IPS-NIHi11 (cell line): ENCODE measurements around the gene FUT8.

Source experiments
- DNase-seq: peaks from one replicate; pipeline ENCODE4 v3.0.0; 2012; ENCODE audit warnings: mixed read lengths, low spot score

Gene FUT8

DNA sequence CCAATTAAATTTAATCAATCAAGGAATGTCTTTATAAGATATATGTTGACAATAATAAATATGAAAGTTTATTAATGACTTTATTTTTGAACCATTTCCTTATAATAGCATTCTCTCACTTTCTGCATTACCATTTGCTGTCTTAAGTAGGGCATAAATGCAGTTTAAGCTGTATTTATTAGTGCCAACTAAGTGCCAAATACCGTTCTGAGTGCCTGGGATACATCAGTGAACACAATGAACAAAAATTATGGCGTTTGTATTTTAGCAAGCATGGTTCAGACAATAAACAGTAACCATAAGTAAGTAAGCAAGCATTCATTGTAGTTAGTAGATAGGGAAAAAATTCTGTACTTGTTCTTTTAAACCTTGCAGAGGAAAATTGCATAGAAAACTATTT lies 145.8 kb downstream of the FUT8 start:
- DNase-seq, result no peak

DNA sequence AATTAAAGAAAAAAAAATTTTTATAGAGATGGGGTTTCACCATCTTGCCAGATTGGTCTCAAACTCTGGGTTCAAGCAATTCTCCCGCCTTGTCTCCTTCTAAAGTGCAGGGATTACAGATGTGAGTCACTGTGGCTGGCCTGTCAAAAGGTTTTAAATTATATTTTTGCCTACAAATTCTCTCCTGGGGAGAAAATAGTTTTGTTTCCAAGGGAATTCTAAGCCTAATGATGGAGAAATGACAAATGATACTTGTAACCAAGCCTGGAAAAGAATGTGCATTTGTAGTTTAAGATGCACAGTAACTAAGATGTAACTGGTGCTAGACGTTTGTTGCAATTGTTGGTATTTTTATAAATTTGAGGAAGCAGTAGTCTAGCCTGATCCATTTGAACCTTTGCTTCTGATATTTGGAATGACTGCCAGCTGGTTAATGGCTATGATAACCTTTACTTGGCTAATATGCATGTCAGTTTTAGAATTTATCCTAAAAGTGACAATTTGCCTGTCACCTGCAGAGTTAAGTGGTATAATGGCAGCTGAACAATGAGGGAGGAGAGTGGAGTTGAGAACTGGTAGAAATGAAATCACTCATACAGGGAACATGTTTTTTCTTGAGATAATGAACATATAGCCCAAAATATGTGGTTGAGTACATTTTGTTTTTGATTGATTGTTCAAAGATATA lies 148.0 kb downstream of the FUT8 start:
- DNase-seq, result no peak

DNA sequence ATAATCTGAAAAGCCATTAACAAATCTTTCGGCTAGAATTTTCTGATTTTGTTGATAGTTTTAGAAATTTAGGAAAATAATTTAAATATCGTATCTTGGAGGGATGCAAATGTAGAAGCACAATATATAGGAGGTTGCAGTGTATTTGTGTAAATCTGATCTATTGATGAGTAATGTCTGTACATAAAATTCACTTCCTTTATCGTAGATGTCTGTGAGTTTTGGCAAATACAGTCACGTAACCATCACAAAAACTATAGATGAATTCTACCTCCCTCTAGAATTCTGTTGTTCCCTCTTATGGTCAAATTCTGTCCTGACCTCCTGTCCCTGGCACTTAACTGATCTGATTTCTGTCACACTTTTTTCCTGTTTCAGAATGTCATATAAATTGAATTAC lies 151.8 kb downstream of the FUT8 start:
- DNase-seq, result no peak

DNA sequence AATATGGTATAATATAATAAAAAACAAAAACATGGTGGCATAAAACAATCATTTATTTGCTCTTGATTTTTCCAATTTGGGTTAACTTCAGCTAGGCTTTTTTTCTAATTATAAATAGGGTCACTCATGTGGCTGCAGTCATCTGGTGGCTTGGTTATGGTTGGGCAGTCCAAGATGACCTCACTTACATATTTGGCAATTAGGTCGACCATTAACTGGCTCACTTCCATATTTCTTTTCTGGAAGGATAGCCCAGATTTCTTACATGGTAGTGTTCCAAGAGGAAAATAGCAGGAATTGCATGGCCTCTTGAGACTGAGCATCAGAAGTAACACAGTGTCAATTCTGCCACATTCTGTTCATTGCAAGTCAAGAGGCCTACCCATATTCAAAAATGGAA lies 153.4 kb downstream of the FUT8 start:
- DNase-seq, result no peak

DNA sequence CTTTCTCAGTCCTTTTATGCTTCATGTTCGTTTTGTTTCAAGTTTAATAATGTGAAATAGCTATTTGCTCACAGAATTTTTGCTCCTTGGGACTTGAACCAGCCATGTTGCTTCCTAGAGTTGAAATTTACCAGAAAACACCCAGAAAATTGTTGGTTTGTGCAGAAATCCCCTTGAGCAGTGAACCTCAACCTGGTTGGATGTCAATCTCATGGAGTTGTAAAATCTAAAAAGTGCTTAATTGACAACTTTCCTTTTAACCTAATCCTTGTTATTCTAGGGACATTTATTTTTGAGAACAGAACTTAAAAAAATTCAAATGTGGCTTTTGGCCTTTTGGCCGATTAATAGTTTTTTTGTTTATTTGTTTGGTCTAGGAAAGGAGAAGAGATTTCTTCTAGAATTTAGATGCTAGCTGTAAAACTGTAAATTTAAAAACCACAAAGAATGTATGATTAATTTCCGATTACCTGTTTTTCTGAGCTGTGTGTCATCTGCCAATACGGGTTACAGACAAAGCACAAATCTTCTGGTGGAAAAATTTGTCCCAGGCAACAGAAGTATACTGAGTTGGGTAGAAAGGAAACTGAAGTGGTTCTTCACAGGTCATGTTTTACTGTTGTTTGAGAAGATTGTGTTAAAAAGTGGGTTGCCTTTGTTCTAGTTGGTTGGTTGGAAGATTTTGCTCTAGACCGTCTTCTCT lies 154.4 kb downstream of the FUT8 start:
- DNase-seq, result no peak

DNA sequence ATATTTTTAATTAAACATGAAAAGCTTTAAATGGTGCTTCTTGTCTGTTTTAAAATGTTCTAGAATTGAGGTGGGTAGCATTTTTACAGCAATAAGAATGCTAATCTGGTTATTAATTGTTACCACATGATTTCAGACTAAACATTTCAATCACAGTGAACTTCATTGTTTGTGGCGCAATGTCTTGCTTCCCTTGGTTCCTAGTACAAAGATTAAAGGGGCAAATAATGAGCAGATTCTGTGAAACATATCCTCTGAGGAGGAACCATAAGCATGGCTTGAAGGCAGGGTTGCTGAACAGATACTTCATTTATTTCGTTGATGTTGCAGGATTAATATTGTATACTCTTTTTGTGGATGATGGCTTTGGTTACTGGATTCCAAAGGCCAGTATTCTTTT lies 162.1 kb downstream of the FUT8 start:
- no peak for DNase-seq

DNA sequence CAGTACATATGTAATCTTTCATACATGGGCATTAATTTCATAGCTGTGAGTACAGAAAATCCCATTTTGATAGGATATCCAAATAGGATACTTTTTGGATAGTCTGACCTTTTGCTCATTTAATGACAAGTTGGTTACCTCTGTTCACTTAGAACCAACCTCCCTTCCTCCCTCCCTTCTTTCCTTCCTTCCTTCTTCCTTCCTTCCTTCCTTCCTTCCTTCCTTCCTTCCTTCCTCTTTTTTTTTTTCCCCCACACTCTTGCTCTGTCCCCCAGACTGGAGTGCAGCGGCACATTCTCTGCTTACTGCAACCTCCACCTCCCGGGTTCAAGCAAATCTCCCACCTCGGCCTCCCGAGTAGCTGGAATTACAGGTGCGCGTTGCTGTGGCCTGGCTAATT lies 162.9 kb downstream of the FUT8 start:
- no peak for DNase-seq

DNA sequence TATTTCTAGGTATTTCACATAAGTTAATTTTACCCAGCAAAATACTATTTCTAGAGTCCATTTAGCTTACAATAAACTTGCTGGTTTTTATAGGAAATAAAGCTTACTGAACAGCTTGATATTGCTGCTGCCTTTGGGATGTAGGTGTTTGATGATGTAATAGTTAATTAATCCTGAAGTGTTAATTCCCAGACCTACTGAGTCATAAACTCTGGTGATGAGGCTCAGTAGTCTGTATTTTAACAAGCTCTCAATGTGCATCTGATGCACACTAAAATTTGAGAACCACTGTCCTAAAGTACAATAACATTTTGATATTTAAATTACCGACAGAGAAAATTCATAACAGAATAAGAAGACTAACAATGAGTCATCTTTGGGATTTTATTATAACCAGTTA lies 168.4 kb downstream of the FUT8 start:
- DNase-seq, result no peak

DNA sequence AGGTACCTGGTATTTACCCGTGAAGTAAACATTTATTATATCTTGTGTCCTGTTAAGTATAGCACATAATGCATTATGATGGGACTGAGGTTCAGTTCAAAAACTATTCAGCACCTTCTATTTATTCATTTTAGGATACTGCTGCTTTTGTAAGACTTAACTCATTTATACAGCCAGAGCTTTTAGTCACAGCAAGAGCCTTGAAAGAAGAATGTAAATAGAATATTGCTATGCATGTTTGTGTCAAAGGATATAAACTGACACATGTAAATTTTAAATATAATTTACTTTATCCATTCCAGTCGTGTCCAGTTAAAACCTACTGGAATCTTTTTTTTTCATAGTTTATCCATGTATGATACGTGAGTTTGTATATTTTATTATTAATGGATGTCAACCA lies 168.8 kb downstream of the FUT8 start:
- DNase-seq, result no peak

DNA sequence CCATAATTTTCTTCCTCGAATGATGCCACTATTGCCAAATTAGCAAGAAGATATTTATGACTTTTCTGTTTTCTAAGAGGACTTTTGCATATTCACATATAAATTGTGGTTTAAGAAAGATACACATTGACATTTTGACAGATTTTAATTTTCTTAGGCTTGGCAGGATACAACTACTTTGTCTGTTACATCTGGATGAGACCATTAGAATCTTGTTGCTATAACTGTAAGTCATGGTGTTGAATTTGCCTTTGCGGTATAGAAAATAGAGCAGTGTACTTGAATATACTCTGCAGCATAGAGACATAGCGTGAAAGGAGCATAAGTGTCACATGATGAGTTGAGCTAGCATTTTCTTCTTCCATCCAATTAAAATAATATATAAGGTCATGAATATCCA lies 169.3 kb downstream of the FUT8 start:
- no peak for DNase-seq

DNA sequence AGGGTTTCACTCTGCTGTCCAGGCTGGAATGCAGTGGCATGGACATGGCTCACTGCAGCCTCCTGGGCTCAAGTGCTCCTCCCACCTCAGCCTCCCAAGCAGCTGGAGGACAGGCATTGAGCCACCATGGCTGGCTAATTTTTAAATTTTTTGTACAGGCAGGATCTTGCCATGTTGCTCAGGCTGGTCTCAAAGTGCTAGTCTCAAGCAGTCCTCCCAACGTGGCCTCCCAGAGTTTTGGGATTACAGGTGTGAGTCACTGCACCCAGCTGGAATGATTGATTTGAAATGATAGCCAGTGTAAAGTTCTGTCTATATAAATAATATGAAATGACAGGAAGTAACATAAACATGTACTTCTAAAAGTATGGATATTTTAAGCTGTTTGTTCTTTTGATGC lies 172.7 kb downstream of the FUT8 start:
- no peak for DNase-seq

DNA sequence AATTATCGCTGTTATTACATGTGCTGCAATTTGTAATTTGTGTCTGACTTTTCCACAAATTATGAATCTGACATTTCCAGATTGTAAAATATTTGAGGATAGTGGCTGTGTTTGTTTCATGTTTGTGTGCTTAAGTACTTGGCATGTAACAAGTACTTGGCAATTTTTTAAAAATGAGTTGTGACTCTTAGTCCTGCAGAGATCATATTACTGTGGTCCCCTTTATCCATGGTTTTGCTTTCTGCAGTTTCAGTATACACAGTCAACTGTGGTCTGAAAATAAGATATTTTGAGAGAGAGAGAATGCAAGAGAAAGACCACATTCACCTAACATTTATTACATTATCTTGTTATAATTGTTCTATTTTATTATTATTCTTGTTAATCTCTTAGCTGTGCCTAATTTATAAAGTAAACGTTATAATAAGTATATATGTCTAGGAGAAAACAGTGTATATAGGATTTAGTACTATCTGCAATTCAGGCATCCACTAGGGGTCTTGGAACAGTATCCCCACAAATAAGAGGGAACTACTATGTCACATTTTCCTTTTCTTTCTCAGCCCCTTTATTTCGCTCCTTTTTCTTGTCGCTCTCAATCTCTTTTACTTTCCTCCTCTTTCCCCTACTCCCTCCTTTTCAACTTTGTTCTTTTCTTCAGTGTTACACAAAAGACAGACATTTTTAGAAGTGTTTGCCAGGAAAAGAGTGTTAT lies 176.1 kb downstream of the FUT8 start:
- DNase-seq, result no peak

DNA sequence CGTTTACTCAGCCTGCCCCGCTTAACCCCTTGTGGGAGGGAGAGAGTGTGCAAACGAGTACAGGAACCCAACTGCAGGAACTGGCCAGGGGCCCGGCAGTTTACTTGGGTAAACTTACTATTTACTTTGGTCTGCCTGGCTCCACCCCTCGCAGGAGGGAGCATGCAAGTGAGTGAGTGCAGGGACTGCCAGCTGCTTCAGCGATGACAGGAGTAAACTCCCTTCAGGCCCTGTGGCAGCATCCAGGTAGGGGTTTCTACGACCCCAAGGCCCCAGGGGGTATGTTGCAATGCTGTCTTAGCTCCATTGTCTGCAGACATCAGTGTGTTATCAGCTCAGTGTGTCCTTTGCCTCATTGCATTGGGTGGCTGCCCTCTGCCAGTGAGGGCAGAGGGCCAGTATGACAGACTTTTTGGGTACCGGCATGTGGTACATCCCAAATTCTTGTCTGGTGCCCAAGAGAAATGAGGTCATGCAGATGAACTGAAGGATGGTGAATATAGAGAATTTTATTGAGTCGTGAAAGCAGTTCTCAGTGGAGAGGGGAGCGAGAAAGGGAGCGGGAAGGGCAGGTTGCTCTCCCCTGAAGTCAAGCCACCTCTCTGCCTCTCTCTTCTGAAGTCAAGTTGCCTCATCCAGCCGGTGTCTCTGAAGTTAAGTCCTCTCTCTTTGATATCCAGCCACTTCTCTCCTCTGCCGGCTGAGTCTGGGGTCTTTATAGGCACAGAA lies 181.8 kb downstream of the FUT8 start:
- peak; percentile 38 for DNase-seq

DNA sequence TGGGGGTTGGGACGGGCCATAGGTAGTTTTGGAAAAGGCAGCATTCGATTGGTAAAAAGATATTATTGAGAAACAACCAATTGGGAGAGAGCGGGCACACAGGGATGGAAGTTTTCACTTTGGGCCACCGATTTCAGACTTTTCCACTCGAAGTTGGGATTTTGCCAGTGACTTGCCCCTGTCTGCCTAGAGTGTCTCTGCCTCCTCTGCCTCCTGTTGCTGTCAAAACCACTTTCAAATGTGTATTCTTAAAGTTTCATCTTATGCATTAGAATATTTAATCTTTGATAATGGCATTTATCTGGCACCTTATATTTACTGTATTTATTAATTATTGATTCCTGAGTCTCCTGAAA lies 182.3 kb downstream of the FUT8 start:
- DNase-seq, result no peak

DNA sequence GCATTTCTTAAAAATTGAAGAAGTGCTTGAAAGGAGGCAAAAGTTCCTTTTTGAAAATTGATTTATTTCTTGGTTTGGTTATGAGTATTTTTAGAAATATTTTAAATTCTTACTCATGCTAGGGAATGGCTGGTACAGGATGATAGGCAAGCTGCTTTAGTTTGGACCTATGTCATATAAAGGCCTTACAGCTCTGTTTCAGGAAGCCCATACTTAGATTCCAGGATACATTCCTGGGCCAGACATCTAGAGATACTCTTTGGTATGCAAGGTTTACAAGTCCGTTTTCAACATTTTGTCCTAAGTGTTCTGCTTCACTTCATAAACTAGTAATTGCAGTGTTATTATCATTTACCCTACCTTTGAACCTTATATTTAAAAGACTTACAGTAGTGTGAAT lies 186.8 kb downstream of the FUT8 start:
- no peak for DNase-seq

DNA sequence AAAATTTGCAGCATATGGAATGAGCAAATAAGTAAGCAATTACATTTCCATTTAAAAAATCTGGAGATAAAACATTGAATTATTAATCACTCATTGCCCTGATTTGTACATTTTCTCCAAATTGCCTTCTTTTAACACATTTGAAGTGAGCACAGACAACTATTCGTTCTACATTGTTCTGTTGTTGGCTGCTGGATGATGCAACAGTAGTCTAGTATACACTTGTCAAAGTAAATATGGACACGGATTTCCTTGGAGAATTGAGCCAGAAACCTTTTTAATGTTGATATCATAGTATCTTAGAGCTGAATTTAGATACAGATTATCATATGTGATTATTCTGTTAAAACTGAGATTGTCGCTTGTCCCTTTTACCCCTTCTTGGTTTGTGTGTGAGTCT lies 188.2 kb downstream of the FUT8 start:
- DNase-seq, result no peak

DNA sequence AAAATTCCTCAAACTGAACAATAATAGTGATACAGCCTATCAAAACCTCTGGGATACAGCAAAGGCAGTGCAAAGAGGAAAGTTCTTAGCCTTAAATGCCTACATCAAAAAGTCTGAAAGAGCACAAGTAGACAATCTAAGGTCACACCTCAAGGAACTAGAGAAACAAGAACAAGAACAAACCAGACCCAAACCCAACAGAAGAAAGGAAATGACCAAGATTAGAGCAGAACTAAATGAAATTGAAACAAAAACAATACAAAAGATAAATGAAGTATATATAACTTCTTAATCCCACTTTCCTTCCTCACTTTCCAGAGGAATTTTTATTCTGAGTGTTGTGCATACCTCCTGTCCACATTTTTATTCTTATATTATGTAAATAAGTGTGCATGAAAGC lies 192.0 kb downstream of the FUT8 start:
- DNase-seq, result no peak

DNA sequence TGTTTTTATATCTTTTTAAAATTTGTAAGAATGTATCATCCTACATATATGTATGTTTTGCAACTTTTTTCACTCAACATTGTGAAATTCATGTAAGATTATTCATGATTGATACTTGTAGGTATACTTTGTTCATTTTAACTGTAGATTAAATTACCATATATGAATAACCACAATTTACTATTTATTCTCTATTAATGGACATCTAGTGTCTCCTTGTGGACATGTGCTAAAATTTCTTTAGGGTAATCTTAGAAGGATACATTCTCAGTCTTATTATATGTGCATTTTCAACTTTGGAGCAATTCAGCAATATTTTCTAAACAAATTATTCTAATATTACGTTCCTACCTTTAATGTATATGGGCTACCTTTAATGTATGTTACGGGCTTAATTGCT lies 192.4 kb downstream of the FUT8 start:
- no peak for DNase-seq

DNA sequence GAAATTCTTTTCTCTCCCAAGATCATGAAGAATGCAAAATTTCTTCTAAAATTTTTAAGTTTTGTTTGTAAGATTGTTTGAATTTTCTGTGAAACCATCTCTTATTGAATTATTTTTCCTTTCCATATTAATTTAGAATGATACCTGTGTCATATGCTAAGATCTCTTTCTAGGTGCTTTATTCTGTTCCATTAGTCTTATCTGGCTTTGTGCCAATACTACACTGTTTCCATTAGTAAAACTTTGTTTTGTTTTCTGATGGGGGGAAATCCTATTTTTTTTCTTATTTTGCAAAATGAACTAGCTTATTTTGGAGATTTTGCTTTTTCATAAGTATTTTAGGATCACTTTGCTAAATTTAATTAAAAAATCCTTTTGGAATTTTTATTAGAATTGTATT lies 193.9 kb downstream of the FUT8 start:
- no peak for DNase-seq

DNA sequence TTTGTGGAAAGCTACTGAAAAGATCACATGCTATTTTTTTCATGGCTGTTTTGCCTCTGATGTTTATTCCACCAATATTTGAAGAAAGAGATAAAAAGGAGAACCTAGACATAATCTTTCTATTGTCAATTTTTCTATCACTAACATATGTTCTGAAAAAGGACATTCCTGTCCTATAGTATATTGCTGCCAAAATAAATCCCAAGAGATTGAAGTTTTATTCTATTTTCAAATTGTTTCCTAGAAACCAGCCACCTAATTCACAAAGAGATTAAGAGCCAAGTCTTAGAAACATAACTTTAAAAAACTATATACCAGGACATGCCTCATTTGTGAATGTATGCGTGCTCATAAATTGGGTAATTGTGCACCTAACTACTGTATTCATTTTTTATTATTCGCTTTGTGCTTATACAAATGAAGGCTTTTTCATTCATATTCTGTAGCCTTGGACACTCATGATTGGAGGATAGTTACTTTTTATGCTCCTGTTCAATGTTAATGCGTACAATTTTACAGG lies 200.7 kb downstream of the FUT8 start:
- no peak for DNase-seq

DNA sequence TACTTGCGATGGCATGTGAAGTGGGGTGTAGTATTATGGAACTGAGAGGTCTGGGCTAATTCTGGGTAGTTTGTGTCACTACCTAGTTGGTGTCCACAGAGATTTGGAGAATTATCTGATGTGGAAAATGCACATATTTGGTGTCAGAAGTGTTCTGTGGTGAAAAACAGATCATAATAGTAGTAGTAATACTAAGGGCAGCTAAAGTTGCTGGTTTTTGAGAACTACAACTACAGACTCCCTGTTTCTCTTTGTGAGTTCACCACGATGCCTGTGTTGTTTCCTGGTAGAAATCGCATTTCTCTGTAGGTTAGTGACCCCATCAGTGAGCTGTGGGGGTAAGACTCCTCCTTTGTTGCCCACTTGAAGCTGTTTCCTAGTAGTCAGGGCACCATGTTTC lies 206.5 kb downstream of the FUT8 start:
- no peak for DNase-seq

DNA sequence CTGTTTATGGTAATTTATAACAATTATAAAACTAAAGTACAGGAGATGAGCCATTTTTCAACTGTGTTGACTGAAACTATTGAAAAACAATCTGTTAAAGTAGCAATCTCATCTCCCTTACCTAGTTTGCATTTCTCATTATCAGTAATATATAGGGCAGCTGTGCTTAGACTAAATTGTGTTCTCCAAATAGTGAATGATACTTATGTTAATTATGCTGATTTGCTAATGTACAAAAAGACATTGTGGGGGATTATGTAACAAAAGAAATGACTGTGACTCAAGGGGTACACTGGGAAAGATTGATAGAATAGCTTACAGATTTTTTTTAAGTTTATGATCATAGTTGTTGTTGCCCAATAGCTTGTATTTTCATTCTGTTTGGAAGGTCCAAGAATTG lies 207.7 kb downstream of the FUT8 start:
- no peak for DNase-seq

DNA sequence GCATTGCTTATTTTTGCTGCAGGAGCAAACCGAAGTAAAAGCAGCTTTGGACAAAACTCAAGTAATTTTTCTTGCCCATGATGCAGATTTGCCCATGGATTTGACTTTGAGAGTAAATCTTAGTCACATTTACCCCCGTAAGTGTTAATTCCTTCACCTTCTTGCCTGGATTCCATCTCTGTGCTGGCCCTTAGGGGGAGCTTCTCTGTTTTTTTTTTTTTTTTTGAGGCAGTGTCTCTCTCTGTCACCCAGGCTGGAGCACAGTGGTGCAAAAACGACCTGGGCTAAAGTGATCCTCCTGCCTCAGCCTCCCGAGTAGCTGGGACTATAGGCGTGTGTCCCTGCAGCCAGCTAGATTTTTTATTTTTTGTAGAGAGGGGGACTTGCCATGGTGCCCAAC lies 210.2 kb downstream of the FUT8 start:
- no peak for DNase-seq
